H9 (cell line): Measurements from ENCODE around the gene KRTAP27-1. TPM values are rescaled to one million over a fixed set of nuclear protein-coding genes. Genes with fewer than 3 reads are reported as not detected.

ENCODE experiments used
- DNase-seq: peaks from one replicate; pipeline ENCODE4 v3.0.0-alpha.2; 2017
- H2AFZ ChIP-seq: one replicate; pipeline ENCODE4 v1.6.1; 2013; ENCODE audit warnings: mild to moderate bottlenecking, low read length, control low read depth, moderate library complexity
- H2AK5ac ChIP-seq: 2 replicates; pipeline ENCODE4 v1.6.1; 2013; ENCODE audit warnings: low read length, control low read depth, mixed read lengths; ENCODE audit not compliant: insufficient read length
- H2BK120ac ChIP-seq: one replicate; pipeline ENCODE4 v1.6.1; 2013; ENCODE audit warnings: low read depth, mild to moderate bottlenecking, low read length, control low read depth, inconsistent platforms; ENCODE audit not compliant: poor library complexity, severe bottlenecking
- H2BK12ac ChIP-seq: 2 replicates; pipeline ENCODE4 v1.6.1; 2013; ENCODE audit warnings: low read length, control low read depth, mixed read lengths, low read depth; ENCODE audit not compliant: insufficient read length
- H2BK15ac ChIP-seq: 2 replicates; pipeline ENCODE4 v1.6.1; 2013; ENCODE audit warnings: low read depth, low read length, control low read depth
- H2BK20ac ChIP-seq: one replicate; pipeline ENCODE4 v1.6.1; 2013; ENCODE audit warnings: low read depth, mild to moderate bottlenecking, low read length, control low read depth, inconsistent platforms; ENCODE audit not compliant: poor library complexity, severe bottlenecking
- H2BK5ac ChIP-seq: 2 replicates; pipeline ENCODE4 v1.6.1; 2013; ENCODE audit warnings: low read length, control low read depth, mixed read lengths; ENCODE audit not compliant: insufficient read length
- H3K14ac ChIP-seq: 2 replicates; pipeline ENCODE4 v1.6.1; 2013; ENCODE audit warnings: low read length, control low read depth; ENCODE audit not compliant: insufficient read depth
- H3K18ac ChIP-seq: 2 replicates; pipeline ENCODE4 v1.6.1; 2013; ENCODE audit warnings: low read depth, mild to moderate bottlenecking, mixed read lengths, low read length, control low read depth; ENCODE audit not compliant: insufficient read length
- H3K23ac ChIP-seq: 2 replicates; pipeline ENCODE4 v1.6.1; 2013; ENCODE audit warnings: low read length, control low read depth, mixed read lengths, low read depth; ENCODE audit not compliant: insufficient read length
- H3K23me2 ChIP-seq: 2 replicates; pipeline ENCODE4 v1.6.1; 2013; ENCODE audit warnings: low read depth, mild to moderate bottlenecking, mixed read lengths, low read length, control low read depth; ENCODE audit not compliant: insufficient read length, poor library complexity, severe bottlenecking
- H3K27ac ChIP-seq: 2 replicates; pipeline ENCODE4 v1.5.1; 2013; ENCODE audit warnings: low read length, control low read depth, mixed read lengths, low read depth; ENCODE audit not compliant: insufficient read length
- H3K27me3 ChIP-seq: 2 replicates; pipeline ENCODE4 v1.6.1; 2013; ENCODE audit warnings: low read length, control low read depth, inconsistent platforms; ENCODE audit not compliant: insufficient read depth
- H3K4ac ChIP-seq: 2 replicates; pipeline ENCODE4 v1.6.1; 2013; ENCODE audit warnings: low read depth, mild to moderate bottlenecking, control low read depth, inconsistent platforms, low read length, moderate library complexity
- H3K4me1 ChIP-seq: 2 replicates; pipeline ENCODE4 v1.6.1; 2013; ENCODE audit warnings: low read length, control low read depth, inconsistent platforms; ENCODE audit not compliant: insufficient read depth
- H3K4me2 ChIP-seq: 2 replicates; pipeline ENCODE4 v1.6.1; 2013; ENCODE audit warnings: low read length, control low read depth, mixed read lengths; ENCODE audit not compliant: insufficient read length, insufficient read depth
- H3K56ac ChIP-seq: 2 replicates; pipeline ENCODE4 v1.6.1; 2013; ENCODE audit warnings: low read depth, mild to moderate bottlenecking, mixed read lengths, low read length, control low read depth; ENCODE audit not compliant: insufficient read length
- H3K79me1 ChIP-seq: 2 replicates; pipeline ENCODE4 v1.6.1; 2013; ENCODE audit warnings: low read depth, mild to moderate bottlenecking, moderate library complexity, low read length, control low read depth, inconsistent platforms; ENCODE audit not compliant: insufficient read depth, poor library complexity, severe bottlenecking
- H3K79me2 ChIP-seq: 2 replicates; pipeline ENCODE4 v1.6.1; 2013; ENCODE audit warnings: low read length, control low read depth, inconsistent platforms; ENCODE audit not compliant: insufficient read depth
- H3K9ac ChIP-seq: 2 replicates; pipeline ENCODE4 v1.6.1; 2013; ENCODE audit warnings: low read length, control low read depth, mixed read lengths; ENCODE audit not compliant: insufficient read length; ENCODE audit errors: extremely low read depth
- H3K9me3 ChIP-seq: one replicate; pipeline ENCODE4 v1.6.1; 2013; ENCODE audit warnings: low read depth, low read length, inconsistent platforms; ENCODE audit not compliant: control insufficient read depth
- H3T11ph ChIP-seq: one replicate; pipeline ENCODE4 v1.6.1; 2013; ENCODE audit warnings: mild to moderate bottlenecking, low read length, control low read depth, inconsistent platforms
- H4K20me1 ChIP-seq: one replicate; pipeline ENCODE4 v1.6.1; 2013; ENCODE audit not compliant: control insufficient read depth, insufficient read length, insufficient read depth
- H4K5ac ChIP-seq: 2 replicates; pipeline ENCODE4 v1.6.1; 2013; ENCODE audit warnings: low read depth, mild to moderate bottlenecking, mixed read lengths, low read length, control low read depth; ENCODE audit not compliant: insufficient read length
- H4K8ac ChIP-seq: replicated peaks from 2 replicates; pipeline ENCODE4 v1.6.1; 2013; ENCODE audit warnings: low read length, control low read depth, mixed read lengths, low read depth; ENCODE audit not compliant: insufficient read length
- H4K91ac ChIP-seq: 2 replicates; pipeline ENCODE4 v1.6.1; 2013; ENCODE audit warnings: low read depth, mild to moderate bottlenecking, moderate library complexity, mixed read lengths, low read length, control low read depth; ENCODE audit not compliant: insufficient read length
- H3K27ac Mint-ChIP-seq, 3 experiments: 2 replicates in 2 of 3; 3 replicates in 1 of 3; pipeline ENCODE4 v1.8.0; 2020 to 2021; ENCODE audit warnings: mixed read lengths in 3 of 3, mild to moderate bottlenecking in 1 of 3, moderate library complexity in 1 of 3
- H3K27me3 Mint-ChIP-seq: 2 replicates; pipeline ENCODE4 v1.8.0; 2021; ENCODE audit warnings: low read depth, mild to moderate bottlenecking, moderate library complexity, mixed read lengths
- H3K36me3 Mint-ChIP-seq, 3 experiments: 2 replicates in 2 of 3; 3 replicates in 1 of 3; pipeline ENCODE4 v1.8.0; 2020 to 2021; ENCODE audit warnings: low read depth in 3 of 3, mixed read lengths in 3 of 3; ENCODE audit not compliant: insufficient read depth in 1 of 3
- H3K4me1 Mint-ChIP-seq, 2 experiments: 2 replicates each; pipeline ENCODE4 v1.8.0; 2020; ENCODE audit warnings: mixed read lengths in 2 of 2
- H3K4me3 Mint-ChIP-seq, 2 experiments: 2 replicates in 1 of 2; 3 replicates in 1 of 2; pipeline ENCODE4 v1.8.0; 2020 to 2021; ENCODE audit warnings: mild to moderate bottlenecking in 2 of 2, mixed read lengths in 2 of 2, moderate library complexity in 1 of 2
- H3K9me3 Mint-ChIP-seq, 2 experiments: 2 replicates in 1 of 2; 3 replicates in 1 of 2; pipeline ENCODE4 v1.8.0; 2020; ENCODE audit warnings: mild to moderate bottlenecking in 2 of 2, mixed read lengths in 2 of 2, moderate library complexity in 1 of 2
- CTCF ChIP-seq: fragments of 200-600 bp; sonication (generic); conservative IDR thresholded peaks from 3 replicates; pipeline ENCODE4 v1.8.0; 2021; ENCODE audit warnings: antibody characterized with exemption, mild to moderate bottlenecking
- WGBS: extraction: QIAGEN DNeasy Blood & Tissue Kit; methylation state at CpG from one replicate; pipeline ENCODE4 v1.1.7; 2013; ENCODE audit warnings: missing lambda C conversion rate, low lambda C conversion rate, mixed read lengths; ENCODE audit not compliant: insufficient read length; ENCODE audit errors: extremely low coverage; 5-methylcytosine and 5-hydroxymethylcytosine counted together
- total RNA-seq: library from RNA; stranded (reverse); gene quantifications from 2 replicates; pipeline ENCODE4 v1.2.1, GENCODE V29; 2021

The KRTAP27-1 gene
- total RNA-seq, 1 experiment from 2014 or later: not detected

- H3K23ac ChIP-seq: no peak within 1 kb of the TSS
- H2BK12ac ChIP-seq: no peak within 1 kb of the TSS
- no peaks in the 10 kb centered on the region for H3K27me3 ChIP-seq
- no peaks in the 10 kb centered on the region for H4K20me1 ChIP-seq
- H2BK5ac ChIP-seq: no peak within 1 kb of the TSS
- no peaks in the 10 kb centered on the region for H3K79me1 ChIP-seq
- no peaks in the 10 kb centered on the region for H3K23me2 ChIP-seq
- H3K9me3 ChIP-seq: no peaks in the 10 kb centered on the region
- Mint-ChIP-seq H3K9me3 (peaks cover under 1 to 5% of the 10 kb centered on the region in 2 experiments; a peak in 1 of 5 replicates), H3K27ac (no peak within 1 kb of the TSS), H3K27me3 (peaks cover 3% of the 10 kb centered on the region; the same call in 1 of the 2 replicates), H3K4me1 (no peaks in the 10 kb centered on the region), H3K4me3 (no peak within 1 kb of the TSS), H3K36me3 (no peaks in the 10 kb centered on the region; a peak in 1 of 7 replicates)
- H2BK120ac ChIP-seq: no peak within 1 kb of the TSS
- H3K4me2 ChIP-seq: no peak within 1 kb of the TSS
- no peak within 1 kb of the TSS for H3K14ac ChIP-seq
- no CpG with 5 or more reads among the region's 2 CpGs for WGBS
- no peak for DNase-seq
- H2BK15ac ChIP-seq: no peak within 1 kb of the TSS
- H2BK20ac ChIP-seq: no peak within 1 kb of the TSS
- H3K4ac ChIP-seq: no peak within 1 kb of the TSS
- H4K91ac ChIP-seq: no peak within 1 kb of the TSS
- no peak within 1 kb of the TSS for H3K18ac ChIP-seq
- no peak within 1 kb of the TSS for H4K5ac ChIP-seq
- no peaks in the 10 kb centered on the region for H3K4me1 ChIP-seq
- no peak within 1 kb of the TSS for H4K8ac ChIP-seq
- no peaks in the 10 kb centered on the region for H3K79me2 ChIP-seq
- no peak within 1 kb of the TSS for H3K9ac ChIP-seq
- no peak for TF ChIP-seq CTCF
- H3K56ac ChIP-seq: no peak within 1 kb of the TSS
- H3T11ph ChIP-seq: no peak within 1 kb of the TSS
- no peak within 1 kb of the TSS for H2AFZ ChIP-seq
- H3K27ac ChIP-seq: no peak within 1 kb of the TSS
- H2AK5ac ChIP-seq: no peak within 1 kb of the TSS
Measured at GRCh38 chr21:30320215-30320614, 17.3 kb downstream of the KRTAP27-1 start, which contains the start of gene KRTAP26-1. Gene KRTAP26-1 (minus strand): TSS chr21:30320315. CDS start chr21:30320035, 280 bp downstream.
